SJSA1 (cell line): Measurements from ENCODE around the gene LSMEM2. TPM values are rescaled to one million over a fixed set of nuclear protein-coding genes. Genes with fewer than 3 reads are reported as not detected.

Experiments
- DNase-seq, 2 experiments: peaks; one replicate each; pipeline ENCODE4 v3.0.0-alpha.2; 2015 to 2020; ENCODE audit warnings: low spot score in 2 of 2, low read depth in 1 of 2
- H3K27ac ChIP-seq: fragments of 250-450 bp; sonication (Bioruptor Pico); 2 replicates; pipeline ENCODE4 v1.5.1; 2020; ENCODE audit warnings: mild to moderate bottlenecking, moderate library complexity
- H3K27me3 ChIP-seq: fragments of 250-450 bp; sonication (Bioruptor Pico); replicated peaks from 2 replicates; pipeline ENCODE4 v1.5.1; 2020; ENCODE audit warnings: mild to moderate bottlenecking, moderate library complexity
- H3K36me3 ChIP-seq: fragments of 250-450 bp; sonication (Bioruptor Pico); 2 replicates; pipeline ENCODE4 v1.5.1; 2020; ENCODE audit warnings: mild to moderate bottlenecking
- H3K4me1 ChIP-seq: fragments of 250-450 bp; sonication (Bioruptor Pico); replicated peaks from 2 replicates; pipeline ENCODE4 v1.6.1; 2021; ENCODE audit warnings: mild to moderate bottlenecking
- H3K4me3 ChIP-seq: fragments of 250-450 bp; sonication (Bioruptor Pico); 2 replicates; pipeline ENCODE4 v1.5.1; 2020; ENCODE audit warnings: mild to moderate bottlenecking
- H3K9me3 ChIP-seq: fragments of 250-450 bp; sonication (Bioruptor Pico); replicated peaks from 2 replicates; pipeline ENCODE4 v1.5.1; 2020; ENCODE audit warnings: mild to moderate bottlenecking
- total RNA-seq: library from RNA; depleted of rRNA; stranded (reverse); fragments of >200 nt; shearing (Covaris generic); gene quantifications from 2 replicates; pipeline ENCODE4 v1.2.3, GENCODE V29; 2014

Gene LSMEM2
- total RNA-seq, 1 experiment from 2014 or later = not detected

- Histone ChIP-seq H3K4me3 (no peak overlapping the region), H3K9me3 (no peaks in the 10 kb centered on the region), H3K27ac (no peak overlapping the region), H3K4me1 (peaks cover 24% of the 10 kb centered on the region), H3K36me3 (peaks cover 37% of the 10 kb centered on the region), H3K27me3 (no peaks in the 10 kb centered on the region)
- DNase-seq = no peak
Measured at GRCh38 chr3:50318163-50318562, 39.3 kb downstream of the LSMEM2 start.

GRCh38 chr3:50318615-50319014 lies 39.7 kb downstream of the LSMEM2 start:
- Histone ChIP-seq H3K4me1 (peaks cover 24% of the 10 kb centered on the region), H3K9me3 (no peaks in the 10 kb centered on the region), H3K36me3 (peaks cover 37% of the 10 kb centered on the region), H3K4me3 (no peak overlapping the region), H3K27me3 (no peaks in the 10 kb centered on the region), H3K27ac (no peak overlapping the region)
- DNase-seq = no peak

GRCh38 chr3:50319181-50319893 lies 40.5 kb downstream of the LSMEM2 start:
- Histone ChIP-seq H3K27me3 (no peaks in the 10 kb centered on the region), H3K4me1 (peaks cover 24% of the 10 kb centered on the region), H3K27ac (no peak overlapping the region), H3K4me3 (no peak overlapping the region), H3K9me3 (no peaks in the 10 kb centered on the region), H3K36me3 (peaks cover 44% of the 10 kb centered on the region)
- DNase-seq = no peak

- H3K4me3 ChIP-seq = peak overlapping the region; percentile 97
- H3K27ac ChIP-seq = no peak overlapping the region; the same call in 1 of the 2 replicates
- peaks cover 24% of the 10 kb centered on the region for H3K4me1 ChIP-seq
- no peak for DNase-seq
- H3K36me3 ChIP-seq = peaks cover 49% of the 10 kb centered on the region
- no peaks in the 10 kb centered on the region for H3K27me3 ChIP-seq
- H3K9me3 ChIP-seq = no peaks in the 10 kb centered on the region
Measured at GRCh38 chr3:50319894-50320625, 41.2 kb downstream of the LSMEM2 start.

GRCh38 chr3:50320853-50321335 lies 42.0 kb downstream of the LSMEM2 start:
- H3K27ac ChIP-seq = peak overlapping the region; percentile 100
- H3K27me3 ChIP-seq = no peaks in the 10 kb centered on the region
- DNase-seq = peak; percentile 85 to 92
- peaks cover 50% of the 10 kb centered on the region for H3K36me3 ChIP-seq
- H3K4me1 ChIP-seq = peaks cover 24% of the 10 kb centered on the region
- peak overlapping the region; percentile 97 for H3K4me3 ChIP-seq
- no peaks in the 10 kb centered on the region for H3K9me3 ChIP-seq

GRCh38 chr3:50321336-50322114 lies 42.6 kb downstream of the LSMEM2 start:
- Histone ChIP-seq H3K27ac (peak overlapping the region; percentile 100), H3K4me1 (peaks cover 24% of the 10 kb centered on the region), H3K9me3 (no peaks in the 10 kb centered on the region), H3K36me3 (peaks cover 47% of the 10 kb centered on the region), H3K4me3 (peak overlapping the region; percentile 97), H3K27me3 (no peaks in the 10 kb centered on the region)
- DNase-seq = peak; percentile 89 to 97

GRCh38 chr3:50322115-50322385 lies 43.2 kb downstream of the LSMEM2 start:
- H3K36me3 ChIP-seq = peaks cover 44% of the 10 kb centered on the region
- H3K4me3 ChIP-seq = peak overlapping the region; percentile 97
- no peak overlapping the region for H3K27ac ChIP-seq
- no peaks in the 10 kb centered on the region for H3K27me3 ChIP-seq
- peaks cover 21% of the 10 kb centered on the region for H3K4me1 ChIP-seq
- no peak for DNase-seq
- H3K9me3 ChIP-seq = no peaks in the 10 kb centered on the region

- peak within 1 kb of the TSS; percentile 97 for H3K4me3 ChIP-seq
- peaks cover 25% of the 10 kb centered on the region for H3K4me1 ChIP-seq
- peaks cover 44% of the 10 kb centered on the region for H3K36me3 ChIP-seq
- H3K27ac ChIP-seq = peak within 1 kb of the TSS; percentile 100
- H3K9me3 ChIP-seq = no peaks in the 10 kb centered on the region
- no peak for DNase-seq
- no peaks in the 10 kb centered on the region for H3K27me3 ChIP-seq
Measured at GRCh38 chr3:50322386-50323091, 43.7 kb downstream of the LSMEM2 start, which contains the start of gene HYAL2. Gene HYAL2 (minus strand): TSS chr3:50322745. CDS start chr3:50320489, 2,256 bp downstream.

GRCh38 chr3:50323092-50323600 lies 44.3 kb downstream of the LSMEM2 start:
- H3K27ac ChIP-seq = no peak overlapping the region
- no peaks in the 10 kb centered on the region for H3K27me3 ChIP-seq
- no peak for DNase-seq
- H3K36me3 ChIP-seq = peaks cover 43% of the 10 kb centered on the region
- peaks cover 26% of the 10 kb centered on the region for H3K4me1 ChIP-seq
- no peak overlapping the region for H3K4me3 ChIP-seq
- H3K9me3 ChIP-seq = no peaks in the 10 kb centered on the region

- no peak for DNase-seq
- no peak overlapping the region for H3K4me3 ChIP-seq
Measured at GRCh38 chr3:50323614-50324199, 44.8 kb downstream of the LSMEM2 start.

GRCh38 chr3:50324351-50325112 lies 45.6 kb downstream of the LSMEM2 start:
- DNase-seq = peak; percentile 43 to 67
- Histone ChIP-seq H3K9me3 (no peaks in the 10 kb centered on the region), H3K36me3 (peaks cover 36% of the 10 kb centered on the region), H3K27ac (no peak overlapping the region), H3K4me1 (peaks cover 32% of the 10 kb centered on the region), H3K4me3 (no peak overlapping the region), H3K27me3 (no peaks in the 10 kb centered on the region)

More at GRCh38 chr3:50323614-50324199, 44.8 kb downstream of the LSMEM2 start:
- no peak overlapping the region for H3K27ac ChIP-seq
- H3K27me3 ChIP-seq = no peaks in the 10 kb centered on the region
- peaks cover 31% of the 10 kb centered on the region for H3K4me1 ChIP-seq
- peaks cover 38% of the 10 kb centered on the region for H3K36me3 ChIP-seq
- no peaks in the 10 kb centered on the region for H3K9me3 ChIP-seq

- no peak overlapping the region for H3K4me3 ChIP-seq
- H3K4me1 ChIP-seq = peaks cover 29% of the 10 kb centered on the region
- no peaks in the 10 kb centered on the region for H3K9me3 ChIP-seq
- H3K27me3 ChIP-seq = no peaks in the 10 kb centered on the region
- DNase-seq = no peak
- peaks cover 37% of the 10 kb centered on the region for H3K36me3 ChIP-seq
- no peak overlapping the region for H3K27ac ChIP-seq
Measured at GRCh38 chr3:50325113-50325480, 46.2 kb downstream of the LSMEM2 start.
